ENCODE data around the gene AS3MT. TPM values are rescaled to one million over a fixed set of nuclear protein-coding genes. Genes with fewer than 3 reads are reported as not detected.
"Not testable (repeated sequence)": the region's sequence is repeated elsewhere in the genome, so short reads cannot be mapped to it uniquely, and the experiment has no call there.

The AS3MT gene
- total RNA-seq, 3 donors from 2014 or later, result 0.27 to 1.6 TPM; not detected in 1

GRCh38 chr10:102926842-102927241, 57.6 kb downstream of the AS3MT start:
- ATAC-seq (peak; percentile 77), DNase-seq (peak in 2 of 3 donors; percentile 30 to 38)
- Histone ChIP-seq H3K9me3 (no peaks in the 10 kb centered on the region), H3K36me3 (ENCODE audit: low read depth) (no peaks in the 10 kb centered on the region), H3K4me3 (no peak overlapping the region), H3K4me1 (ENCODE audit: low read depth) (no peaks in the 10 kb centered on the region)
- intact Hi-C loops (cut with DNase I, micrococcal nuclease), result loop anchor here in 1 of 2 donors (10.0 kb wide), 1 partner anchor 318 kb away; the partner anchor contains the start of gene RPEL1
- no peak for TF ChIP-seq CTCF (IDR thresholded peaks at IDR 0.05)

DNA sequence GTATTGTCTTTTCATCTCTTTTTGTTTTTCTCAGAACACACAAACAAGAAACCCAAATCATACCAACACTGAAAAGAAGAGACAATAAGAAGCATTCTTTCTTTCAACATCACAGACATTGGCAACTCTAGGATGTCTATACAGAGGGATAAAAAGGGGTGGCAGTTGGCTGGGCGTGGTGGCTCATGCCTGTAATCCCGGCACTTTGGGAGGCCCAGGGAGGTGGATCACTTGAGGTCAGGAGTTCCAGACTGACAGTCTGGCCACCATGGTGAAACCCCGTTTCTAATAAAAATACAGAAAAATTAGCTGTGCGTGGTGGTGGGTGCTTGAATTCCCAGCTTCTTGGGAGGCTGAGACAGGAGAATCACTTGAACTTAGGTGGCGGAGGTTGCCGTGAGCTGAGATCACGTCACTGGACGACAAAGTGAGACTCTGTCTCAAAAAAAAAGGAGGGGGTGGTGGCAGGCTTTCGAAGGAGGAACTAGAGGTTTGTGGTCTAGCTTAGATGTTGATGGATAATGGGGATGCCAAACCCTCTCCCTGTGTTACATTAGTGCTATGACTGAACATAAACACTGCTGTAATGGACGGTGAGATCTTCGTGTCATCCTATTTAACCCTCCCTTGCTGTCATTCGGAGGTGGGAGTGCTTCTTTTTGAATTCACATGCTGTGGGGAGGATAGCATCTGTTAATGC, 58.2 kb downstream of the AS3MT start:
- no peak for ATAC-seq
- H3K9me3 ChIP-seq, result no peaks in the 10 kb centered on the region
- no peaks in the 10 kb centered on the region for H3K4me1 ChIP-seq (ENCODE audit: low read depth)
- peak in 2 of 3 donors; percentile 34 to 45 for DNase-seq
- no peaks in the 10 kb centered on the region for H3K36me3 ChIP-seq (ENCODE audit: low read depth)
- no peak overlapping the region for H3K4me3 ChIP-seq
- TF ChIP-seq CTCF (IDR thresholded peaks at IDR 0.05), result no peak
- intact Hi-C loops (cut with DNase I, micrococcal nuclease), result loop anchor here in 1 of 2 donors (10.0 kb wide), 1 partner anchor 317 kb away; the partner anchor contains the start of gene RPEL1

DNA sequence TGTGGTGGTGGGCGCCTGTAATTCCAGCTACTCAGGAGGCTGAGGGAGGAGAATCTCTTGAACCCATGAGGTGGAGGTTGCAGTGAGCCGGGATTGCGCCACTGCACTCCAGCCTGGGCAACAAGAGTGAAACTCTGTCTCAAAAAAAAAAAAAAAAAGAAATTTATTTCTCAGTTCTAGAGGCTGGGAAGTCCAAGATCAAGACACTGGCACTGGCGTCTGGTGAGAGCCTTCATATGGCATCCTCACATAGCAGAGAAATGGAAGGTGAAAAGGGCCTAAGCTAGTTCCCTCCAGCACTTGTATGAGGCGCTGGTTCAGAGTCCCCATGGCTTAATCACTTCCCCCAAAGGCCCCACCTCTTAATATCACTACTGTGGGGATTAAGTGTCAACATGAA, 59.2 kb downstream of the AS3MT start:
- not testable (repeated sequence) for H3K4me3 ChIP-seq; H3K4me1 ChIP-seq (ENCODE audit: low read depth); H3K36me3 ChIP-seq (ENCODE audit: low read depth); H3K9me3 ChIP-seq; DNase-seq; ATAC-seq
- intact Hi-C loops (cut with DNase I, micrococcal nuclease), result loop anchor here in 1 of 2 donors (10.0 kb wide), 1 partner anchor 316 kb away; the partner anchor contains the start of gene RPEL1

- DNase-seq (no peak), ATAC-seq (no peak)
- Histone ChIP-seq H3K36me3 (ENCODE audit: low read depth) (no peaks in the 10 kb centered on the region), H3K4me1 (ENCODE audit: low read depth) (no peaks in the 10 kb centered on the region), H3K4me3 (no peak overlapping the region), H3K9me3 (no peaks in the 10 kb centered on the region)
- intact Hi-C loops (cut with DNase I, micrococcal nuclease), result no loop called here
- no peak for TF ChIP-seq CTCF (IDR thresholded peaks at IDR 0.05)
Observed at GRCh38 chr10:102930720-102931119, 61.5 kb downstream of the AS3MT start.

- no peak for ATAC-seq
- no peak for TF ChIP-seq CTCF (IDR thresholded peaks at IDR 0.05)
- intact Hi-C loops (cut with DNase I, micrococcal nuclease), result no loop called here
Observed at GRCh38 chr10:102931643-102932042, 62.4 kb downstream of the AS3MT start.

GRCh38 chr10:102935505-102935904, 66.2 kb downstream of the AS3MT start:
- DNase-seq, result no peak
- H3K9me3 ChIP-seq, result no peaks in the 10 kb centered on the region
- no peaks in the 10 kb centered on the region for H3K4me1 ChIP-seq (ENCODE audit: low read depth)
- H3K36me3 ChIP-seq (ENCODE audit: low read depth), result no peaks in the 10 kb centered on the region
- H3K4me3 ChIP-seq, result no peak overlapping the region
- ATAC-seq, result no peak
- intact Hi-C loops (cut with DNase I, micrococcal nuclease), result no loop called here
- no peak for TF ChIP-seq CTCF (IDR thresholded peaks at IDR 0.05)

More at GRCh38 chr10:102931643-102932042, 62.4 kb downstream of the AS3MT start:
- Histone ChIP-seq H3K4me3 (no peak overlapping the region), H3K9me3 (no peaks in the 10 kb centered on the region), H3K36me3 (ENCODE audit: low read depth) (no peaks in the 10 kb centered on the region), H3K4me1 (ENCODE audit: low read depth) (no peaks in the 10 kb centered on the region)
- no peak for DNase-seq

Measured in mucosa of descending colon (tissue), 3 donors.